ENCODE measurements around the gene HMCN2.

DNA sequence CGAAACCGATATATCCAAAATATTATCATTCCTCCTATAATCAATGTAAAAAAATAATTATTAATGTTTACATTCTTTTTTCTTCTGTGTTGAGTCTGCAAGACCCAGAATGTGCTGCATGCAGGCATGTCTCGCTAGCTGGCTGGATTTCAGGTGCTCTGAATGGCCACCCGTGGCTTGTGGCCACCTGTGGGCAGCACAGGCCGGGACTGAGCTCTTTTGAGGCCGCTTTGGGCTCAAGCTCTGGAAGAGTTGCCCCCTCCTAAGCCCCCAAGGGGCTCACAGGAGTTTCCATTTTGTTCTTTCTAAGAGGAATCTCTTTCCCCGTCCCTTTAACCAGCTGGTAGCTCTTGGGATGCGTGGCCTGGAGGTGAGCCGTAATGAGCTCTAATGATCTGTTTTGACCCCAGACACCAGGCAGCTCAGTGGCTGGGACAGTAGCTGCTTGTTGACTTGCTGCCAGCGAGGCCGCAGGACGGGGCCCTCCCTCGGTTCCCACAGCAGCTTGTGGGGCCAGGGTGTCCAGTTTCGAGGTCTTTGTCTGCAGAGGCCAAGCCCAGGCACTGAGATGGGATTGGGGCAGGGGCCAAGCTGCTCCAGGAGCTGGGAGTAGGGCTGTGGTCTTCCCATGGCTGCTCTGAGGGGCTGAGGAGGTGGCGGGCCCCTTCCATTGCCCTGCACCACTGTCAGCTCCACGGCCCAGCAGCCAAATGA, 200.0 kb downstream of the HMCN2 start:
- TF ChIP-seq, protein P1, sequence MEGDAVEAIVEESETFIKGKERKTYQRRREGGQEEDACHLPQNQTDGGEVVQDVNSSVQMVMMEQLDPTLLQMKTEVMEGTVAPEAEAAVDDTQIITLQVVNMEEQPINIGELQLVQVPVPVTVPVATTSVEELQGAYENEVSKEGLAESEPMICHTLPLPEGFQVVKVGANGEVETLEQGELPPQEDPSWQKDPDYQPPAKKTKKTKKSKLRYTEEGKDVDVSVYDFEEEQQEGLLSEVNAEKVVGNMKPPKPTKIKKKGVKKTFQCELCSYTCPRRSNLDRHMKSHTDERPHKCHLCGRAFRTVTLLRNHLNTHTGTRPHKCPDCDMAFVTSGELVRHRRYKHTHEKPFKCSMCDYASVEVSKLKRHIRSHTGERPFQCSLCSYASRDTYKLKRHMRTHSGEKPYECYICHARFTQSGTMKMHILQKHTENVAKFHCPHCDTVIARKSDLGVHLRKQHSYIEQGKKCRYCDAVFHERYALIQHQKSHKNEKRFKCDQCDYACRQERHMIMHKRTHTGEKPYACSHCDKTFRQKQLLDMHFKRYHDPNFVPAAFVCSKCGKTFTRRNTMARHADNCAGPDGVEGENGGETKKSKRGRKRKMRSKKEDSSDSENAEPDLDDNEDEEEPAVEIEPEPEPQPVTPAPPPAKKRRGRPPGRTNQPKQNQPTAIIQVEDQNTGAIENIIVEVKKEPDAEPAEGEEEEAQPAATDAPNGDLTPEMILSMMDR (IDR thresholded peaks at IDR 0.05), result peak; percentile 15
- no peak for TF ChIP-seq EZH2 (IDR thresholded peaks at IDR 0.05)

Data from neural progenitor cell (in vitro differentiated cells).